ENCODE data around the gene CLASRP. TPM values are rescaled to one million over a fixed set of nuclear protein-coding genes. Genes with fewer than 3 reads are reported as not detected.

CLASRP gene
- total RNA-seq, 1 experiment from 2014 or later = 88.0 TPM

GRCh38 chr19:45110851-45111266, 72.0 kb downstream of the CLASRP start (continued):
- TF ChIP-seq, protein P1, sequence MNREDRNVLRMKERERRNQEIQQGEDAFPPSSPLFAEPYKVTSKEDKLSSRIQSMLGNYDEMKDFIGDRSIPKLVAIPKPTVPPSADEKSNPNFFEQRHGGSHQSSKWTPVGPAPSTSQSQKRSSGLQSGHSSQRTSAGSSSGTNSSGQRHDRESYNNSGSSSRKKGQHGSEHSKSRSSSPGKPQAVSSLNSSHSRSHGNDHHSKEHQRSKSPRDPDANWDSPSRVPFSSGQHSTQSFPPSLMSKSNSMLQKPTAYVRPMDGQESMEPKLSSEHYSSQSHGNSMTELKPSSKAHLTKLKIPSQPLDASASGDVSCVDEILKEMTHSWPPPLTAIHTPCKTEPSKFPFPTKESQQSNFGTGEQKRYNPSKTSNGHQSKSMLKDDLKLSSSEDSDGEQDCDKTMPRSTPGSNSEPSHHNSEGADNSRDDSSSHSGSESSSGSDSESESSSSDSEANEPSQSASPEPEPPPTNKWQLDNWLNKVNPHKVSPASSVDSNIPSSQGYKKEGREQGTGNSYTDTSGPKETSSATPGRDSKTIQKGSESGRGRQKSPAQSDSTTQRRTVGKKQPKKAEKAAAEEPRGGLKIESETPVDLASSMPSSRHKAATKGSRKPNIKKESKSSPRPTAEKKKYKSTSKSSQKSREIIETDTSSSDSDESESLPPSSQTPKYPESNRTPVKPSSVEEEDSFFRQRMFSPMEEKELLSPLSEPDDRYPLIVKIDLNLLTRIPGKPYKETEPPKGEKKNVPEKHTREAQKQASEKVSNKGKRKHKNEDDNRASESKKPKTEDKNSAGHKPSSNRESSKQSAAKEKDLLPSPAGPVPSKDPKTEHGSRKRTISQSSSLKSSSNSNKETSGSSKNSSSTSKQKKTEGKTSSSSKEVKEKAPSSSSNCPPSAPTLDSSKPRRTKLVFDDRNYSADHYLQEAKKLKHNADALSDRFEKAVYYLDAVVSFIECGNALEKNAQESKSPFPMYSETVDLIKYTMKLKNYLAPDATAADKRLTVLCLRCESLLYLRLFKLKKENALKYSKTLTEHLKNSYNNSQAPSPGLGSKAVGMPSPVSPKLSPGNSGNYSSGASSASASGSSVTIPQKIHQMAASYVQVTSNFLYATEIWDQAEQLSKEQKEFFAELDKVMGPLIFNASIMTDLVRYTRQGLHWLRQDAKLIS (CRISPR knock-in tag; IDR thresholded peaks at IDR 0.05; ENCODE audit: borderline replicate concordance) = no peak

DNA sequence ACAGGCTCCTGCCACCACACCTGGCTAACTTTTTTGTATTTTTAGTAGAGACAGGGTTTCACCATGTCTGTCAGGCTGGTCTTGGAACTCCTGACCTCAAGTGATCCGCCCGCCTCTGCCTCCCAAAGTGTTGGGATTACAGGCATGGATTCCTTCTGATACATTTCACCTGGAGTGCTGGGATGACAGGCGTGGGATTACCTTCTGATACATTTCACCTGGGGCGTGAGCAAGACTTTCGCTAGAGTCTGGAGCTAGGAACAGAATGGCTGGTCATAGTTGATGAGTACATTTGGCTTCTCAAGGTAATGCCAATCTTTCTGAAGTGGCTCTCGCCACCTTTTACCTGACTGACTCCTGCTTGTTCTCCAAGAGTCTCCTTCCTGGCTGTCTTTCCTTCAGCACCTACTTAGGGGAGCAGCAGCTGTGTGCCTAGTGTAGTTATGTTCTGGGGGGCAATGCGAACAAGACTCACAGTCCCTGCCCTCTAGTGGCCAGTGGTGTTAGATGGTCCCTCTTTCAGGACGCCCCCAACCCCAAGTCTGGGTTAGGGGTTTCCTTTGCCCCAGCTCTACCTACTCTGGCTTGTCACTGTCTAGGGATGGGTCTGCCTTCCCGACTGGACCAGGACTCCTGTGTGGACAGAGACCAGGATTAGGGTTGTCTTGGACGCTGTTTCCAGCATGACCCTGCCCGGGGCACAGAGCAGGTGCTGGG, 73.4 kb downstream of the CLASRP start:
- POLR2A ChIA-PET = interaction anchor here (0.9 kb wide), 1 partner anchor 21 kb away, joined by 4 read pairs; no protein-coding TSS in a partner anchor
- CTCF ChIA-PET = interaction anchor here (0.6 to 2.6 kb wide), 19 partner anchors 10 to 138 kb away, joined by 3 to 17 read pairs (median 4); partner anchors contain the start of genes CLASRP, PPP1R37 and TRAPPC6A
- no peaks in the 10 kb centered on the region for H3K9me3 Mint-ChIP-seq

GRCh38 chr19:45113628-45114027, 74.8 kb downstream of the CLASRP start:
- peak overlapping the region; percentile 36; the same call in 1 of the 2 replicates for H3K27ac Mint-ChIP-seq
- H3K9me3 Mint-ChIP-seq = no peaks in the 10 kb centered on the region
- POLR2A ChIA-PET = no interaction called here
- DNase-seq (ENCODE audit: low spot score) (no peak), ATAC-seq (no peak)
- CTCF ChIA-PET = interaction anchor here (1.0 to 2.6 kb wide), 10 partner anchors 12 to 74 kb away, joined by 3 to 17 read pairs (median 4); no protein-coding TSS in a partner anchor
- H3K4me1 Mint-ChIP-seq = peaks cover 10% of the 10 kb centered on the region; the same call in 1 of the 2 replicates
- H3K27me3 Mint-ChIP-seq (ENCODE audit: low read depth) = no peaks in the 10 kb centered on the region
- no peaks in the 10 kb centered on the region for H3K36me3 Mint-ChIP-seq
- H3K4me3 Mint-ChIP-seq = no peak overlapping the region
- no peak for TF ChIP-seq GRHL2 (CRISPR knock-in tag; IDR thresholded peaks at IDR 0.05; ENCODE audit: insufficient replicate concordance, severe bottlenecking)
- TF ChIP-seq NR2C2 (CRISPR knock-in tag; IDR thresholded peaks at IDR 0.05) = no peak
- TF ChIP-seq GABPB1 (CRISPR knock-in tag; IDR thresholded peaks at IDR 0.05) = no peak
- TF ChIP-seq JAZF1 (CRISPR knock-in tag; IDR thresholded peaks at IDR 0.05) = no peak
- no peak for TF ChIP-seq EMX1 (CRISPR knock-in tag; IDR thresholded peaks at IDR 0.05)
- no peak for TF ChIP-seq MXD4 (CRISPR knock-in tag; IDR thresholded peaks at IDR 0.05; ENCODE audit: borderline replicate concordance)
- TF ChIP-seq GTF2I (CRISPR knock-in tag; conservative IDR thresholded peaks at IDR 0.05) = no peak
- TF ChIP-seq USF2 (CRISPR knock-in tag; IDR thresholded peaks at IDR 0.05) = no peak
- TF ChIP-seq IRF2 (CRISPR knock-in tag; IDR thresholded peaks at IDR 0.05; ENCODE audit: borderline replicate concordance, low read depth) = no peak
- TF ChIP-seq ELF4 (CRISPR knock-in tag; IDR thresholded peaks at IDR 0.05; ENCODE audit: low read depth) = no peak
- TF ChIP-seq ZNF121 (CRISPR knock-in tag; IDR thresholded peaks at IDR 0.05) = no peak
- TF ChIP-seq ZNF423 (CRISPR knock-in tag; IDR thresholded peaks at IDR 0.05) = no peak

More for the DNA sequence above, 73.4 kb downstream of the CLASRP start:
- Mint-ChIP-seq H3K4me3 (no peak overlapping the region), H3K36me3 (no peaks in the 10 kb centered on the region), H3K27ac (peak overlapping the region; percentile 44), H3K4me1 (peaks cover 10% of the 10 kb centered on the region; the same call in 1 of the 2 replicates), H3K27me3 (ENCODE audit: low read depth) (no peaks in the 10 kb centered on the region)
- no peak for DNase-seq (ENCODE audit: low spot score)
- TF ChIP-seq USF2 (CRISPR knock-in tag; IDR thresholded peaks at IDR 0.05) (no peak), ZNF532 (CRISPR knock-in tag; IDR thresholded peaks at IDR 0.05; ENCODE audit: borderline replicate concordance) (no peak), TCF7 (CRISPR knock-in tag; IDR thresholded peaks at IDR 0.05; ENCODE audit: low read depth) (no peak)
- peak; percentile 36; the same call in 1 of the 2 replicates for ATAC-seq
